DND-41 (cell line): ENCODE results near the gene GOLIM4.

ENCODE experiments used
- ATAC-seq: fragments of 200-7000 bp; cut with Tn5 transposase; 3 replicates; pipeline ENCODE4 v1.9.1; 2021; ENCODE audit warnings: low read depth; ENCODE audit not compliant: insufficient read depth
- DNase-seq: peaks from one replicate; pipeline ENCODE4 v3.0.0-alpha.2; 2020
- H2AFZ ChIP-seq: 2 replicates; pipeline ENCODE4 v1.6.0; 2012; ENCODE audit warnings: low read depth, low read length
- H3K27ac ChIP-seq: 2 replicates; pipeline ENCODE4 v1.5.1; 2012; ENCODE audit warnings: low read length, inconsistent platforms
- H3K27me3 ChIP-seq: fragments of 200-600 bp; sonication (generic); 2 replicates; pipeline ENCODE4 v1.6.0; 2012; ENCODE audit warnings: low read length, mild to moderate bottlenecking, inconsistent platforms; ENCODE audit not compliant: insufficient read depth, poor library complexity
- H3K36me3 ChIP-seq: 2 replicates; pipeline ENCODE4 v1.5.1; 2012; ENCODE audit warnings: low read length, inconsistent platforms; ENCODE audit not compliant: insufficient read depth
- H3K4me1 ChIP-seq: 2 replicates; pipeline ENCODE4 v1.5.1; 2012; ENCODE audit warnings: mild to moderate bottlenecking, low read length; ENCODE audit not compliant: insufficient read depth
- H3K4me2 ChIP-seq: 2 replicates; pipeline ENCODE4 v1.6.0; 2012; ENCODE audit warnings: mild to moderate bottlenecking, moderate library complexity, low read length, inconsistent platforms; ENCODE audit not compliant: insufficient read depth
- H3K4me3 ChIP-seq, 2 experiments: fragments of 200-600 bp in 1 of 2; shearing (Covaris generic) in 1 of 2; 2 replicates each; pipeline ENCODE4 v1.5.1; 2012 to 2016; ENCODE audit warnings: inconsistent platforms in 2 of 2, low read length in 2 of 2, mild to moderate bottlenecking in 2 of 2, low read depth in 1 of 2, moderate library complexity in 1 of 2
- H3K79me2 ChIP-seq: 2 replicates; pipeline ENCODE4 v1.6.0; 2012; ENCODE audit warnings: low read length, inconsistent platforms; ENCODE audit not compliant: insufficient read depth
- H3K9ac ChIP-seq: 2 replicates; pipeline ENCODE4 v1.6.0; 2012; ENCODE audit warnings: low read depth, mild to moderate bottlenecking, inconsistent platforms, low read length, moderate library complexity
- H3K9me3 ChIP-seq: 2 replicates; pipeline ENCODE4 v1.5.1; 2012; ENCODE audit warnings: low read length, moderate library complexity, mild to moderate bottlenecking, inconsistent platforms; ENCODE audit not compliant: insufficient read depth, severe bottlenecking
- H4K20me1 ChIP-seq: 2 replicates; pipeline ENCODE4 v1.6.0; 2012; ENCODE audit warnings: low read length; ENCODE audit not compliant: insufficient read depth
- EZH2 ChIP-seq: IDR thresholded peaks from 3 replicates; pipeline ENCODE4 v1.6.1; 2012; ENCODE audit warnings: borderline replicate concordance, low read depth, mild to moderate bottlenecking, moderate library complexity, low read length, inconsistent platforms; ENCODE audit not compliant: severe bottlenecking
- TF ChIP-seq, protein P1 (sequence below): IDR thresholded peaks from 2 replicates; pipeline ENCODE4 v1.5.1; 2012; ENCODE audit warnings: borderline replicate concordance, low read length, moderate library complexity, mild to moderate bottlenecking; ENCODE audit not compliant: poor library complexity, severe bottlenecking; ENCODE audit errors: extremely low read depth

The GOLIM4 gene

DNA sequence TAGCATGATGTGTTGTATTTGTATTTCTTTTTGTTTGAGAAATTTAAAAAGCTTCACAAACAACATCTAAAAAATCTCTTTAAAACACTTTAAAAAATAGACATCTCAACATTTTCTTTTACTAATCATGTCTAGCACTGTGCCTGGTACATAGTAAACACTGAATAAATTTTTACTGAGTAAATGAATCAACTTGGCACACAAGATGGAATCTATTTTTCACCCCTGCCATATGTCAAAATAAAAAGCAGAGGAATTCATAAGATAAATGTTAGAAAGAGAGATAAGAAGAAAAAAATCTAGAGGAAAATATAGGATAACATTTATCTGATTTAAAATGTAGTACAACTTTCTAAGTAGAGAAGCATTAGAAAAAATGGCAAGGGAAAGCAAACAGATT, 8.6 kb upstream of the GOLIM4 start:
- H3K4me3 ChIP-seq: no peak overlapping the region

GRCh38 chr3:168102735-168103410, 7.1 kb upstream of the GOLIM4 start:
- DNase-seq (no peak), ATAC-seq (no peak)
- Histone ChIP-seq H3K79me2 (no peaks in the 10 kb centered on the region), H3K27me3 (no peaks in the 10 kb centered on the region), H4K20me1 (no peaks in the 10 kb centered on the region), H2AFZ (no peak overlapping the region), H3K27ac (no peak overlapping the region), H3K9ac (no peak overlapping the region), H3K9me3 (no peaks in the 10 kb centered on the region), H3K4me1 (no peaks in the 10 kb centered on the region), H3K36me3 (no peaks in the 10 kb centered on the region), H3K4me3 (no peak overlapping the region), H3K4me2 (no peak overlapping the region)
- no peak for TF ChIP-seq EZH2
- TF ChIP-seq, protein P1, sequence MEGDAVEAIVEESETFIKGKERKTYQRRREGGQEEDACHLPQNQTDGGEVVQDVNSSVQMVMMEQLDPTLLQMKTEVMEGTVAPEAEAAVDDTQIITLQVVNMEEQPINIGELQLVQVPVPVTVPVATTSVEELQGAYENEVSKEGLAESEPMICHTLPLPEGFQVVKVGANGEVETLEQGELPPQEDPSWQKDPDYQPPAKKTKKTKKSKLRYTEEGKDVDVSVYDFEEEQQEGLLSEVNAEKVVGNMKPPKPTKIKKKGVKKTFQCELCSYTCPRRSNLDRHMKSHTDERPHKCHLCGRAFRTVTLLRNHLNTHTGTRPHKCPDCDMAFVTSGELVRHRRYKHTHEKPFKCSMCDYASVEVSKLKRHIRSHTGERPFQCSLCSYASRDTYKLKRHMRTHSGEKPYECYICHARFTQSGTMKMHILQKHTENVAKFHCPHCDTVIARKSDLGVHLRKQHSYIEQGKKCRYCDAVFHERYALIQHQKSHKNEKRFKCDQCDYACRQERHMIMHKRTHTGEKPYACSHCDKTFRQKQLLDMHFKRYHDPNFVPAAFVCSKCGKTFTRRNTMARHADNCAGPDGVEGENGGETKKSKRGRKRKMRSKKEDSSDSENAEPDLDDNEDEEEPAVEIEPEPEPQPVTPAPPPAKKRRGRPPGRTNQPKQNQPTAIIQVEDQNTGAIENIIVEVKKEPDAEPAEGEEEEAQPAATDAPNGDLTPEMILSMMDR: no peak

More for the DNA sequence above, 8.6 kb upstream of the GOLIM4 start:
- no peak overlapping the region for H3K9ac ChIP-seq
- no peaks in the 10 kb centered on the region for H3K4me1 ChIP-seq
- H3K27ac ChIP-seq: no peak overlapping the region
- H2AFZ ChIP-seq: no peak overlapping the region
- no peaks in the 10 kb centered on the region for H3K27me3 ChIP-seq
- DNase-seq (no peak), ATAC-seq (no peak)
- H4K20me1 ChIP-seq: no peaks in the 10 kb centered on the region
- H3K36me3 ChIP-seq: no peaks in the 10 kb centered on the region
- no peaks in the 10 kb centered on the region for H3K9me3 ChIP-seq
- TF ChIP-seq, protein P1: no peak
- TF ChIP-seq EZH2: no peak
- H3K4me2 ChIP-seq: no peak overlapping the region
- no peaks in the 10 kb centered on the region for H3K79me2 ChIP-seq

- no peak for ATAC-seq
- Histone ChIP-seq H3K9me3 (no peaks in the 10 kb centered on the region), H3K4me2 (no peak overlapping the region), H3K4me3 (no peak overlapping the region), H4K20me1 (no peaks in the 10 kb centered on the region), H3K9ac (no peak overlapping the region), H3K27ac (no peak overlapping the region), H3K36me3 (no peaks in the 10 kb centered on the region), H3K79me2 (no peaks in the 10 kb centered on the region), H3K4me1 (no peaks in the 10 kb centered on the region), H2AFZ (no peak overlapping the region), H3K27me3 (no peaks in the 10 kb centered on the region)
- DNase-seq: no peak
- TF ChIP-seq, protein P1: no peak
- no peak for TF ChIP-seq EZH2
Measured at GRCh38 chr3:168100777-168101492, 5.2 kb upstream of the GOLIM4 start.
